Activated CD4-positive, CD25-positive, alpha-beta regulatory T cell treated with anti-CD3 and anti-CD28 coated beads, Interleukin-2, amount 50 U/mL, for 72 hours (primary cell): ENCODE data around the gene ORM2.

Source experiments
- DNase-seq: peaks from one replicate; pipeline ENCODE4 v3.0.0; 2021

The ORM2 gene

GRCh38 chr9:114296338-114296737 lies 33.3 kb upstream of the ORM2 start:
- DNase-seq: no peak

DNA sequence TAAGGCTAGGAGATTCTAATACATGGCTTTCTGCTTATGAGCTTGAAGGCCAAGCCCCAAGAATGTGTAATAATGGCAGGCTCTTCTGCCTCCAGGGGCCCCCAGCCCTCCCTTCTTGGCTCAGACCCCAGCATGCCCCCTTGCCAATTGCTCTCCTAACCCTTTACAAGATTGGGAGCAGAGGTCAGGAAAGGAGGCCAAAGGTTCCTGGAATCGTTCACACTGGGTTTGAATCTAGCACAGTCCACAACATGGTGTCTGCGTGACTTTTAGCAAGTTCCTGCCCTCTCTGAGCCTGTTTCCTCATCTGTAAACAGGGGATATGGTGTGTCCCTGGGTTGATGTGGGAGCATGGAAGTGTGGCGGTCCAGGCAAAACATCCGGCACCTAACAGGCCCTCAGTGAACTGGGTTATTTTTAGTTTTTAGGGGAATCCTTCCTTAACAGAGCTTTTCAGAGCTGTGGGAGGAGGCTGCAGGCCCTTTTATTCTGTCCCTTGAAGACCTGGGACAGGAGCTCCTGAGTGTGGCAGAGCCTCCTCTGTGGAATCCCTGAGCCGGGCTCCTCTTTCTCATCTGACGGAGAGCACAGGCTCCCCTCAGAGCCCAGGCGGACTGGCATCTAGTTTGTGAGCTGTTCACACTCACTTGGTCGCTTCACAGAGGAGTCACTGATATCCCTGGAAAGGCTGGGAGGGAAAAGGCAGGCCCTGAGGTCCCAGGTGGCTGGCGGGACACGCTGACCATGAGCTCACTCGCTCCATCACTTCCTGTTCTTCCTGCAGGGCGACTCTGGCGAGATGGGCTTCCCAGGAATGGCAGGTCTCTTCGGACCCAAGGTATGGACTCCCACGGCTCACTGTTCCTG lies 30.1 kb upstream of the ORM2 start:
- DNase-seq: no peak

GRCh38 chr9:114300153-114300845 lies 29.4 kb upstream of the ORM2 start:
- DNase-seq: no peak

- no peak for DNase-seq
These were observed 28.5 kb upstream of the ORM2 start for GRCh38 chr9:114300846-114301797.

GRCh38 chr9:114301798-114302565 lies 27.7 kb upstream of the ORM2 start:
- no peak for DNase-seq

DNA sequence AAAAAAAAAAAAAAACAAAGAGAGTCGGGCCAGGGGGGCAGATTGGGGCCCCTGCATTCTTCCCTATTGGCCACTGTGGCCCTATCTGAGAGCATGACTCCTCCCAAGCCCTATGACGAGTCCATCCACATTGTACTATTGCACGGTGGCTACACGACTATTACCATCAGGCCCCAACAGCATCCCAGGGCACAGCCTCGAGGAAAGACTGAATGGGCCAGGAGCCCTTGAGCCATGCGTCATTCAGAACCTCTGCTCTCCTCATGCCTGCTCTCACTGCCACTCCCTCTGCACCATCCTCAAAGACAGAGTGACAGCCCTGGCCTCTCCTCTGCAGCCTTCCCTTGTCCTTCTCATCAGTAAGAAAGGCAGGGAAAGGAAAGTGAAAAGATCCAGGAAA lies 26.9 kb upstream of the ORM2 start:
- no peak for DNase-seq

GRCh38 chr9:114303571-114303970 lies 26.1 kb upstream of the ORM2 start:
- DNase-seq: no peak

GRCh38 chr9:114303977-114304376 lies 25.7 kb upstream of the ORM2 start:
- DNase-seq: no peak

- no peak for DNase-seq
These were observed 25.1 kb upstream of the ORM2 start for GRCh38 chr9:114304416-114305188.

DNA sequence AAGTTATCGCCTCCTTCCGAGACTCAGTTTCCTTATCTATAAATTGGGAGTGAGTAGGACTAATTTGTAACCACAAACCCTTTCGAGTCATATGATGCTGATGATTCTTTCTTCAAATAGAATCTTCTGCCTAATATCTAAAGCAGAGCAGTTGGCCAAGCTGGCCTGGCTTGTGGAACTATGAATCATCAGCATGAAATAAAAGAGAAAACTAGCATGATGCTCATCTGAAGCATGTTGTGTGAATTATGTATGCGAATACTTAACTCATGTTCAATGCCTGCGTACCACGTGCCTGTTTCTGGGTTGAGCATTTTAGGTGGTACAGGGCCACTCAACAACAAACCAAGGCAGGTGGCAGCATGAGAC lies 21.8 kb upstream of the ORM2 start:
- DNase-seq: no peak

- DNase-seq: no peak
These were observed 21.2 kb upstream of the ORM2 start for GRCh38 chr9:114308361-114308950.

GRCh38 chr9:114309096-114309495 lies 20.6 kb upstream of the ORM2 start:
- no peak for DNase-seq

- no peak for DNase-seq
These were observed 18.9 kb upstream of the ORM2 start for GRCh38 chr9:114310471-114311450.

- DNase-seq: no peak
These were observed 17.8 kb upstream of the ORM2 start for GRCh38 chr9:114311571-114312512.

GRCh38 chr9:114312513-114312875 lies 17.2 kb upstream of the ORM2 start:
- no peak for DNase-seq

- DNase-seq: no peak
These were observed 16.5 kb upstream of the ORM2 start for GRCh38 chr9:114313186-114313585.

DNA sequence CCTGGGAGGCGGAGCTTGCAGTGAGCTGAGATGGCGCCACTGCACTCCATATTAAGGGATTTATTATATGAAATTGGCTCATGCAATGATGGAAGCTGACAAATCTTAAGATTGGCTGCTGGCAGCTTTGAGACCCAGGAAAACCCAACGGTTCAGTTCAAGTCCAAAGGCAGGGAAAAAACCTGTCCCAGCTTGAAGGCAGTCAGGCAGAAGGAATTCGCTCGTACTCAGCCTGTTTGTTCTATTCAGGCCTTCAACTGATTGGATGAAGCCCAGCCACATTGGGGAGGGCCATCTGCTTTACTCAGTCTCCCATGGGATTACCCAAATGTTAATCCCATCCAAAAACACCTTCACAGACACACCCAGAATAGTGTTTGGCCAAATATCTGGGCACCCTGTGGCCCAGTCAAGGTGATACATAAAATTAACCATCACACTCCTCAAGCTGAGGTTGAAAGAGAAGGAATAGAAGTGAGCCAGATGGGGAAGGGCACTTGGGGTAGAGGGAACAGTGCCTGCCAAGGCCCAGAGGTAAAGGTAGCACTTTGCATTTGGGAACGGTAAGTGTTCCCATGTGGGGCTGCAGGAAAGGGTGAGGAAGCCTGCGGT lies 15.3 kb upstream of the ORM2 start:
- no peak for DNase-seq
